ENCODE data around the gene DMBX1.
A peak's percentile ranks its signal among the peaks of the same experiment; 100 is the strongest.

DMBX1 gene

GRCh38 chr1:46489638-46490405 is at the start of gene DMBX1:
Gene DMBX1, plus strand, starts transcription at chr1:46489836. Its CDS starts 17,175 bp downstream, at chr1:46507011.
- no peak for DNase-seq (ENCODE audit: low spot score)

DNA sequence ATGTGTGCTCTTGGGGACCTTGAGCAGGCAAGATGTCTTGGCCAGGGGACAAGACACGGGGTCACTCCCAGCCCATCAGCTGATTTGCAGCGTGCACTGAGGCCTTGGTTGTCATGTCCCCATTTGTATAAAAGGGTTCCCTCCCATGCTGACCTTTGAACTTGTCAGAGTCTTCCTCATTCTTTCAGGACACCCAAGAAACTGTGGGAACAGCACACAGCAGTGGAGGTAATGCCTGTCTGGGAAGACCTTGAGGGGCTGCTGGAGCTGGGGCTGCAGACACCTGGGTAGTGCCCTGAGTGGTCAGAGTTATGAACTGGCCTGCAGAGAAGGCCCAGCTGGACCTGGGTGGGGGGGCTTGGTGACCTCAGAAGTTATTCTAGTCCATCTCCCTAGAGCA is 49.2 kb upstream of the DMBX1 start:
- no peak for DNase-seq (ENCODE audit: low spot score)

- DNase-seq (ENCODE audit: low spot score): peak; percentile 80
Observed at GRCh38 chr1:46442317-46443161, 47.1 kb upstream of the DMBX1 start.

GRCh38 chr1:46444466-46444865 is 45.2 kb upstream of the DMBX1 start:
- no peak for DNase-seq (ENCODE audit: low spot score)

DNA sequence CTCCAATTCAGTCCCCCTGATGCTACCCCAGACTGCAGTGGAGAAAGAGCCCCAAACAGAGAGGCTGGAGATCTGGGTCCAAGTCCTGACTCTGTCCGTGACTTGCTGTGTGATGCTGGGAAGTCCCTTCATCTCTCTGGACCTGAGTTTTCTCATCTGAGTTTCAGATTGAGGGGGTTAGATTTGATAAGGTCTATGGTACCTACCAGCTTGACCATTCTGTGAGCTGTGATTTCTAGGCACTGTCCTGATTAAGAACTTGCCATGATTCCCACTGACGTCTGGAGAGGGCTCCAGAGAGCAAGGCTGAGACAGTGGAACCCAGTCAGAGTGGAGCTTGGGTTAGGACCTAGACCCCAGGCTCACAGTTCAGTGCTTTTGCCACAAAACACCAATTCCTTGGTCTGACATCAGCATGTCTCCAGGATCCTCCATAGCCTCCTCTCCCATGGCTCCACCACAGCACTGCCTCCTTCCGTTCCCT is 43.8 kb upstream of the DMBX1 start:
- DNase-seq (ENCODE audit: low spot score): no peak

- peak; percentile 79 for DNase-seq (ENCODE audit: low spot score)
Observed at GRCh38 chr1:46446646-46447498, 42.8 kb upstream of the DMBX1 start.

DNA sequence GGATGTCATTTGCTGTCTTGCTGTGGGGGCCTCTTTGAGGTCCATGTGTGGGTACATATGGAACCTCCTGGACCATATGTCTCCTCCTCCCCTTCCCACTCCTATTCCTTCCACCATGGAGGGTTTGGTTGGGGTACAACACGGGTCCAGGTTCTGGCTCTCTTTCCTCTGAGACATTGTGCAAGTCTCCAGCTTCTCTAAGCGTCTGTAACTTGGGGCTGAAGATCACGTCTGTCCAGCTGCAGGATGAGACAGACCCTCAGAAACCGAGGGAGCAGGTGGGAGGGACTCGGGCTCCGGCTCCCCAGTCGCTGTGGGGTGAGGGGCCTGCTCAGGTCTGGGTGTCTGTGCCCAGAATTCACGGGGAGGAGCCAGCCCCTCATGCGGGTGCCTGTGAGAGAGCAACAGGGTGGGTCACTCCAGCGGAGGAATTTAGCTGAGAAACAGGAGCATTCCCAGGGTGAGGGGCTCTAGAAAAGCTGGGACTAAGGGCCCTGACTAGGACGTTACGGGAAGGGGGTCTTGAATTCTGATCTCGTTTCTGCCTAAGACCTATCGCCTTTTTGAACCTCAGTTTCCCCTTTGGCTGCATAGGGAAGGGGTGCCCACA is 42.0 kb upstream of the DMBX1 start:
- no peak for DNase-seq (ENCODE audit: low spot score)

DNA sequence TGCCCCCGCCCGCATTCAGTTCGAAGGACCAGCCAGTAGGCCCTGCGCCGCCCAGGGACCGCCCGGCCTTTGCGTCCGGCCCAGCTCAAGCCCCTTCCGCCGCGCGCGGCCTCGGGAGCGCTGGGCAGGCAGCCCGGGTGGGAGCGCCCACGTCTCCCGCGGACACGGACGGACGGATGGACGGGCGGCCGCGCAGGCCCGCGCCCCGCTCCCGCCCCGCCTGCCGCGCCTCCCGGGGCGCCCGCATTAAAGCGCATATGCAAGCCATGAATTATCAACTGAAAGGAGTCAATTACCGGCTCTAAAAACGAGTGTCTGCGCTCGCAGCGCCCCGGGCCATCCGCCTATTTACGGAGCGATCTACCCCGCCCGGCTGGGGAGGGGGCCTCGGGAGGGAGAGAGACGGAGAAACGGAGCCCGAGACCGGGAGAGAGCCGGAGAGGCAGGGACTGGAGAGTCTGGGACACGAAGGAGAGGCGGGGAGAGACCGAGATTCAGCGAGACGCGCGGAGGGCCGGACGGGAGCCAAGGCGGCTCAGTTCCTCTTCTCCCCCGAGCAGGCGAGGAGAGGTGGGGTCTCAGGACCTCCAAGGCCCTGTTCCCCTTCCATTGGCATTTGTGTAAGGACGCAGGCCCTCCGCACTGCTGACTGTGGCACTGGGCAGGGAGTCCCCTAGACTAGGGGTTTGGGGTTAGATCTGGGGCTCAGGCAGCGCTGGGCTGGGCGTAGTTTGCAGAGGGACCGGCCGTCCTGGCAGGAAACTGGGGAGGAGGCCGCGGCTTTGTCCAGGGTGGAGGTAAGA is 41.3 kb upstream of the DMBX1 start:
- DNase-seq (ENCODE audit: low spot score): no peak

- DNase-seq (ENCODE audit: low spot score): no peak
Observed at GRCh38 chr1:46449223-46450159, 40.1 kb upstream of the DMBX1 start.

- DNase-seq (ENCODE audit: low spot score): no peak
Observed at GRCh38 chr1:46450160-46450517, 39.5 kb upstream of the DMBX1 start.

GRCh38 chr1:46451948-46452930 is 37.4 kb upstream of the DMBX1 start:
- no peak for DNase-seq (ENCODE audit: low spot score)

GRCh38 chr1:46452931-46453325 is 36.7 kb upstream of the DMBX1 start:
- no peak for DNase-seq (ENCODE audit: low spot score)

DNA sequence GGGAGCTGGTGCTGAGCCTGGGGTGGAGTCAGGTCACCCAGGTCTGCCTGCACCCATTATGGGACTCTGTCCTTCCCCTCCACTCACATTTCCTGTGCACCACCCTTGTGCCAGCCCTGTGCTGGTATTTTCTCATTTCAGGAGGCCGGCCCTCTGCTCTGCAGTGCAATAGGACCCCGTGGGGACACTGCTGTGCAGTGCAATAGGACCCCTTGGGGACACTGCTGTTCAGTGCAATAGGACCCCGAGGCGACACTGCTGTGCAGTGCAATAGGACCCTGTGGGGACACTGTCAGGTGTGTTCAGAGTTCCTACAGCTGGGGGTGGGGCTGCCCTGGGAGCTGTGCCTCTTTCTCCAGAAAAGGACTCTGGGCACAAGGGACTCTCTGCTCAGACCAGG is 36.2 kb upstream of the DMBX1 start:
- no peak for DNase-seq (ENCODE audit: low spot score)

DNA sequence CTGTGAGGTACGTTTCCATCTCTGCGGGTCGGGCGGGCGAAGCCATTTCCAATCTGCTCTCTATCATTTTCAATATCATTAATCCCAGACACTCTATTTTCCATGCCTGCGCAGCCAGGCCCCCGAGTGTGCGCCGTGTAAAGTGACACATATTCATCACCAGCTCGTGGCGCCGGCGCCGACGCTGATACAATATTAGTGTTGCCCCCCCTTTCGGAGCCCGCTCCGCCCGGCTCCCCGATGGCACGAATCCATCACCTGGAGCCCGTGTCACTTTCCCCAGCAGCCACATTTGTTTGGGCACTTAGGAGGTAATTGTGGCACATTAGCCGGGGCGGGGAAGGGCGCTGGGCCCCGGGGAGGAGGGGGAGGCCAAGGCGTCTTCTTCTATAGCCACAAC is 33.7 kb upstream of the DMBX1 start:
- no peak for DNase-seq (ENCODE audit: low spot score)

DNA sequence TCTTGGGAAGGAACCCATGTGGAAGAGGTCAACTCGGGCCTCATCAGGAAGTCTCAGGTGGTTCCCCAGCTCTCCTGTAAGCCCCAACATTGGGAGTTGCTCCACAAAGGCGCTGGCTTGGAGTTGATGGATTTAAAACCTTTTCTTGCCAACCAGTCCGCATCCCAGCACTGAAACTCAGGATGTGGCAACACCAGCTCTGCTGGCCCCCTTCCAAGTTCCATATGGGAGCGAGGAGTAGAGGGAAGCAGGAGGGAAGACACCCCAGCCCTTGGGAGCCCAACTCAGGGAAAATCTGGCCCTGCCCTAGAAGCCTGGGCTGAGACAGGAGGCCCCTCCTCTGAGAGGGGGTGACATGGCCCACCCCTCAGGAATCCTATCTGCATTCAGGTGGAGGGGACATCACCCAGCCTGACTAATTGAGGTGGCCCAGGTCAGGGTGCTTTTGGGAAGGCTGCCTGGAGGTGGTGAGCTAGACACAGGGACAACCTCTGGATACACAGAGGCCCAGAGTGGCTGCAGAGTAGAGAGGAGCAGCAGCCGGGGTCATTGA is 33.1 kb upstream of the DMBX1 start:
- DNase-seq (ENCODE audit: low spot score): no peak

GRCh38 chr1:46457178-46457577 is 32.5 kb upstream of the DMBX1 start:
- DNase-seq (ENCODE audit: low spot score): no peak

- no peak for DNase-seq (ENCODE audit: low spot score)
Observed at GRCh38 chr1:46458190-46458589, 31.4 kb upstream of the DMBX1 start.

- no peak for DNase-seq (ENCODE audit: low spot score)
Observed at GRCh38 chr1:46458846-46459245, 30.8 kb upstream of the DMBX1 start.

All from left forelimb (tissue), 1 donor.